Lung microvascular endothelial cell (primary cell): Measurements from ENCODE around the gene NDUFS1. TPM values are rescaled to one million over a fixed set of nuclear protein-coding genes. Genes with fewer than 3 reads are reported as not detected.
A peak's percentile ranks its signal among the peaks of the same experiment; 100 is the strongest.
"Not testable (repeated sequence)": the region's sequence is repeated elsewhere in the genome, so short reads cannot be mapped to it uniquely, and the experiment has no call there.

ENCODE experiments used
- DNase-seq, 2 donors: peaks; one replicate each; pipeline versions ENCODE4 v3.0.0 to v3.0.0-alpha.2; 2010; ENCODE audit warnings: low read depth in 2 of 2
- total RNA-seq: library from RNA; depleted of rRNA; stranded (reverse); fragments of >200 nt; gene quantifications from 2 replicates; pipeline ENCODE4 v1.2.1, GENCODE V29; 2014

Gene NDUFS1
- total RNA-seq, 1 donor from 2014 or later = 101 TPM

GRCh38 chr2:206163251-206163880 lies 4.1 kb upstream of the NDUFS1 start:
- no peak for DNase-seq

GRCh38 chr2:206162401-206162800 lies 3.2 kb upstream of the NDUFS1 start:
- DNase-seq = not testable (repeated sequence)

- no peak for DNase-seq
These were observed 1.5 kb upstream of the NDUFS1 start for GRCh38 chr2:206160807-206161179.

GRCh38 chr2:206160125-206160806 lies 1.0 kb upstream of the NDUFS1 start:
- DNase-seq = peak in 1 of 2 donors; percentile 53

GRCh38 chr2:206158563-206159345 lies 490 bp downstream of the NDUFS1 start:
- peak; percentile 43 to 51 for DNase-seq

- DNase-seq = peak; percentile 12 to 23
These were observed 2.2 kb downstream of the NDUFS1 start for GRCh38 chr2:206157014-206157413.

GRCh38 chr2:206154197-206154596 lies 5.0 kb downstream of the NDUFS1 start:
- peak; percentile 13 to 36 for DNase-seq

- no peak for DNase-seq
These were observed 8.6 kb downstream of the NDUFS1 start for GRCh38 chr2:206150631-206151030.

- DNase-seq = no peak
These were observed 9.1 kb downstream of the NDUFS1 start for GRCh38 chr2:206150168-206150567.

- DNase-seq = no peak
These were observed 9.9 kb downstream of the NDUFS1 start for GRCh38 chr2:206149330-206149729.

- no peak for DNase-seq
These were observed 13.6 kb downstream of the NDUFS1 start for GRCh38 chr2:206145665-206146064.

- no peak for DNase-seq
These were observed 14.9 kb downstream of the NDUFS1 start for GRCh38 chr2:206144383-206144782.

- DNase-seq = no peak
These were observed 15.8 kb downstream of the NDUFS1 start for GRCh38 chr2:206143451-206143850.

- no peak for DNase-seq
These were observed 31.6 kb downstream of the NDUFS1 start for GRCh38 chr2:206127656-206128055.

- DNase-seq = no peak
These were observed 33.3 kb downstream of the NDUFS1 start for GRCh38 chr2:206125901-206126300.

- not testable (repeated sequence) for DNase-seq
These were observed 36.7 kb downstream of the NDUFS1 start for GRCh38 chr2:206122569-206122968.

- DNase-seq = no peak
These were observed 43.0 kb downstream of the NDUFS1 start for GRCh38 chr2:206116278-206116677.

GRCh38 chr2:206115026-206115578 lies 44.1 kb downstream of the NDUFS1 start:
- DNase-seq = no peak

GRCh38 chr2:206112846-206113547 lies 46.2 kb downstream of the NDUFS1 start:
- peak in 1 of 2 donors; percentile 11 for DNase-seq

- no peak for DNase-seq
These were observed 47.1 kb downstream of the NDUFS1 start for GRCh38 chr2:206112108-206112507.

- DNase-seq = no peak
These were observed 50.5 kb downstream of the NDUFS1 start for GRCh38 chr2:206108713-206109112.

GRCh38 chr2:206105541-206105940 lies 53.7 kb downstream of the NDUFS1 start:
- no peak for DNase-seq
